Duodenal mucosa (tissue), 2 donors: ENCODE results near the gene TPPP3.

Experiments
- H3K27ac ChIP-seq: one replicate; pipeline ENCODE4 v1.7.0; 2013; ENCODE audit warnings: low read depth, low read length
- H3K27me3 ChIP-seq, 2 donors: one replicate each; pipeline ENCODE4 v1.7.0; 2013; ENCODE audit warnings: low read length in 2 of 2, control low read depth in 1 of 2; ENCODE audit not compliant: insufficient read depth in 2 of 2, control insufficient read depth in 1 of 2
- H3K36me3 ChIP-seq, 2 donors: one replicate each; pipeline ENCODE4 v1.7.0; 2013; ENCODE audit warnings: low read length in 2 of 2, control low read depth in 1 of 2; ENCODE audit not compliant: insufficient read depth in 2 of 2, control insufficient read depth in 1 of 2
- H3K4me1 ChIP-seq, 2 donors: one replicate each; pipeline ENCODE4 v1.7.0; 2013; ENCODE audit warnings: low read length in 2 of 2, control low read depth in 1 of 2; ENCODE audit not compliant: insufficient read depth in 2 of 2, control insufficient read depth in 1 of 2
- H3K4me3 ChIP-seq, 2 donors: one replicate each; pipeline ENCODE4 v1.7.0; 2013; ENCODE audit warnings: low read length in 2 of 2, low read depth in 1 of 2
- H3K9ac ChIP-seq, 2 donors: one replicate each; pipeline ENCODE4 v1.7.0; 2013; ENCODE audit warnings: low read length in 2 of 2, low read depth in 1 of 2
- H3K9me3 ChIP-seq, 2 donors: one replicate each; pipeline ENCODE4 v1.7.0; 2013; ENCODE audit warnings: low read length in 2 of 2, control low read depth in 1 of 2; ENCODE audit not compliant: control insufficient read depth in 1 of 2

TPPP3 gene

DNA sequence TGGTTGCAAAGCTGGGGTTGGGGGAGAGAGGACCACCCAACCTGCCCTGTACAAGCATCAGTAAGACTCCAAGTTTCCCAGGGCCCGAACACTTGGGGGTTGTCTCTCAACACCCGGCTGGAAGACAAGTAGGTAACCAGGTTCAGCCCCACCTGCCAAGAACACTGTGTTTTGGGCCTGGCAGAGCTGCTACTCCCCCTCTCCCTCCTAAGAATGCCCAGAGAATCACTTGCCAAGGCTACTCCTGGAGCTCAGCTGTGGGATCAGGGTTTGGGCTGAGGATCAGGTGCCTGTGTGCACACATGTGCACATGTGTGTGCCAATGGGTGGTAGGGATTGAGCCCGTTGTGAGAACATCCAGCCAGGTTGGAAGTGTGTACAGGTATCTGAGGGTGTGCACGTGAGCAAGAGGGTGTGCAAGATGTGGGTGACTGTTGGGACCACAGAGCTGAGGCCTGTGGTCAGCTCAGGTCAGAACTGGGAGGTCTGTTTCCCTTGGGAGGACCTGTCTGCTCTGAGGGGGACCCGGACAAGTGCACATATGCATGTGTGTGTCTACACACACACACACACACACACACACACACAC is 39.9 kb upstream of the TPPP3 start:
- Histone ChIP-seq H3K4me1 (peaks cover 24 to 37% of the 10 kb centered on the region in 2 donors), H3K27me3 (no peaks in the 10 kb centered on the region), H3K4me3 (peak overlapping the region; percentile 77 to 82), H3K27ac (peak overlapping the region; percentile 15), H3K9me3 (no peaks in the 10 kb centered on the region), H3K36me3 (peaks cover 16 to 27% of the 10 kb centered on the region in 2 donors), H3K9ac (peak overlapping the region; percentile 79 to 93)

DNA sequence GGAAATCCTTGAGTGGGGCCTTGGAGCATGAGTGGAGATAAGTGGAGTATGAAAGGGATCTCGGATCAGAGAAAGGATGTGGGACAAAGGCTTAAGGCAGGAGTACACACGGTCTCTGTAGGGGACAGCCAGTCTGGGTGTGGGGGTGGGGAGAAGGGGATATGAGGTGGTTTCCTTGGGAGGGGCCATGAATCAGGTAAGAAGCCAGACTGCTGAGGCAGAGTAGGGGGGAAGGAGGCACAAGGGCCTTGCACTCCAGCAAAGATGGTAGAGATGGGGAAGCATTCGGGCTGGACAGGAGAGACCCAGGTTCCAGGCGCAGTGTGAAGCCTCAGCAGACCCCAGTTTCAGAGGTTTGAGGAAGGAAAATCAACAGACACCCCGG is 39.2 kb upstream of the TPPP3 start:
- peak overlapping the region; percentile 77 to 82 for H3K4me3 ChIP-seq
- no peaks in the 10 kb centered on the region for H3K27me3 ChIP-seq
- peak overlapping the region; percentile 82 for H3K27ac ChIP-seq
- H3K9ac ChIP-seq = peak overlapping the region; percentile 79 to 93
- peaks cover 30 to 38% of the 10 kb centered on the region in 2 donors for H3K4me1 ChIP-seq
- peaks cover 9 to 20% of the 10 kb centered on the region in 2 donors for H3K36me3 ChIP-seq
- no peaks in the 10 kb centered on the region for H3K9me3 ChIP-seq

GRCh38 chr16:67431775-67432505 is 38.6 kb upstream of the TPPP3 start:
- Histone ChIP-seq H3K27ac (peak overlapping the region; percentile 82), H3K9me3 (no peaks in the 10 kb centered on the region), H3K9ac (peak overlapping the region; percentile 93 to 94), H3K4me3 (peak overlapping the region; percentile 77 to 82), H3K36me3 (peaks cover 9 to 14% of the 10 kb centered on the region in 2 donors), H3K4me1 (peaks cover 30 to 38% of the 10 kb centered on the region in 2 donors), H3K27me3 (no peaks in the 10 kb centered on the region)

GRCh38 chr16:67430977-67431774 is 37.9 kb upstream of the TPPP3 start, which contains the start of gene HSD11B2:
Gene HSD11B2 (plus strand): TSS chr16:67431121. CDS start chr16:67431249, 128 bp downstream.
- Histone ChIP-seq H3K9ac (peak within 1 kb of the TSS; percentile 94 to 98), H3K27me3 (no peaks in the 10 kb centered on the region), H3K4me1 (peaks cover 30 to 38% of the 10 kb centered on the region in 2 donors), H3K36me3 (peaks cover 6 to 8% of the 10 kb centered on the region in 2 donors), H3K4me3 (peak within 1 kb of the TSS; percentile 77 to 82), H3K27ac (peak within 1 kb of the TSS; percentile 97), H3K9me3 (no peaks in the 10 kb centered on the region)

DNA sequence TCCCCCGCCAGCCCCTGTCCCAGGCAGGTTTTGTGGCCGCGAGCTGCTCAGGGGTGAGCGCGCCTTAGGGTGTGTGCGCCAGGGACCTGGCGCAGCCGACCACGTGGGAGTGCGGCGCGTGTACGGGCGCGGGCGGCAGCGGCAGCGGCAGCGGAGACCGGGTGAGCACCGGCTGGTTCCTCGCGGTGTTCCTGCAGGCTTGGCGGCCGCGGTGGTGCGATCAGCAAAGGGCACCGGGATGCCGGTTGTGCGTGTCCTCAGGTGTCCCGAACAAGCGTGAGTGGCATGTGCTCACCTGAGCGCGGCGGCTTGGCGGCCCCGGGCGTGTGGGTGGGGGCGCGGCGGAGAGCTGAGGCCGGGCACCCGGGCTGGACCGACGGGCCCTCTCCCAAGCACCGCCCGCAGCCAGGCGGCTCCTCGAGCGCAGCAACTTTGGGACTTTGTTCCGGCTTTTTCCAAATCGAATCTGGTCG is 37.2 kb upstream of the TPPP3 start:
- Histone ChIP-seq H3K9me3 (no peaks in the 10 kb centered on the region), H3K27me3 (peaks cover 0 to 3% of the 10 kb centered on the region in 2 donors), H3K4me1 (peaks cover 30 to 35% of the 10 kb centered on the region in 2 donors), H3K27ac (peak overlapping the region; percentile 97), H3K9ac (peak overlapping the region; percentile 94 to 98), H3K4me3 (peak overlapping the region; percentile 75), H3K36me3 (peaks cover 0 to 4% of the 10 kb centered on the region in 2 donors)

DNA sequence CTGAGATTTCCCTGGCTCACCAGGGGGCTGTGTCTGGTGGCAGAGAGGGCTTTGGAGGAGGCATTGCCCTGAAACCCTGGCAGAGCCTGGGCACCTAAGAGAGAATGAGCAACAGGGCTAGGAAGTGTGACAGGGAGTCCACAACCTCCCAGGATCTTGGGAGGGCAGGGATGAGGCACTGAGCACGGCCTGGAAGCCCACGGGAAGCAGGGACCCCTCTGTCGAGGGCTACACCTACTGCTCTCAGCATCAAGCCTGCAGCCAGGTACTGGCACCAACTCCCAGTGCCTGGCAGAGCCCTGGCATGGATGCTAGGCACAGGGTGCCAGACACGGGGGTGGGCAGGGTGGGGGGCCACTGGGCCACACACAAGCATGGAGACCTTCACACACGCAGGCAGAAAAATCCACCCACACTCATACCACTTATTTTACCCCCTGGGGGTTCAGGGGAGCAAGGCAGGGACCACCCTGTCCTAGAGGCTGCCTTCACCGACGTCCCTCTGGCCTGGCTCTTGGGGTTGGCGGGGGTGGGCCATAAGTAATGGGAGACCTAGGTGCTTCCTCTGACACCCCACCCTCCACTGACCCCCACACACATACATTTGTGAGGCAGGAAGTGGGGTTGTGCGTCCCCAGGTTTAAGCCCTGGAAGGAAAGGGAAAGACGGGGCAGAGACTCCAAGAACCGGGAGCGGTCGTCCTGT is 36.7 kb upstream of the TPPP3 start:
- no peaks in the 10 kb centered on the region for H3K9me3 ChIP-seq
- no peaks in the 10 kb centered on the region for H3K36me3 ChIP-seq
- peak overlapping the region; percentile 75 for H3K4me3 ChIP-seq
- H3K27me3 ChIP-seq = peaks cover 0 to 9% of the 10 kb centered on the region in 2 donors
- H3K27ac ChIP-seq = peak overlapping the region; percentile 97
- H3K9ac ChIP-seq = peak overlapping the region; percentile 94 to 98
- peaks cover 30% of the 10 kb centered on the region in 2 donors for H3K4me1 ChIP-seq

DNA sequence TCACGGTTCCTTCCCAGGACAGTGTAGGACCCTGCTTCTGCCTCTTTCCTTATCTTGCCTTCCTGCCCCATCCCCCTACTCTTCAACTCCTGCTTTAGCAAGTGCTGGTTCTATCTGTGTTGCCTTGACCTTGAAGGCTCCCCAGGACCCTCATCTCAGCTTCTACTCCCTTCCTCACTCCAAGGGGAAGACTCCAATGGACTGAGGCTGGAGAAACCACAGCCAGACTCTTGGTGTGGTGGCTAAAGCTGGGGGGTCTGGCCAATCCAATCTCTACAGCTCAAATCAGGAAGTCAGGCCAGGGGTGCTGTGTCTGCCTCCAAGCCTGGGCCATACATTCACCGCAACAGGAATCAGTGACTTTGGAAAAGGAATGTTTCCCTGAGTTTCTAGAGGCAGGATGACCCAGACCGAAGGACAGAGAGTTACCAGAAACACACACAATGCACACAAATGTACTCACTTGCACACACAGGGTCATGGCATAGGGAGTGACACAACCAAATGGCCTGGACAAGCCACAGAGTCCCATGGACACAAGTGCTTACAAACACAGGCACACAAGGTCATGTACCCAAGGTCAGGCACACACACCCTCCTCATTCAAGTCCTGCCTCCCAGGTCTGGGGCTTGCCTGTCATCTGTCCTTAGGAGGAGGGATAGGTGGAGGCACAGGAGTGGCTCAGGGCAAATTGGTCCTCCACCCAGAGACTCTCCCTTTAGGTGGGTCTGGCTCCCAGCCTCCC is 35.9 kb upstream of the TPPP3 start:
- Histone ChIP-seq H3K4me1 (peaks cover 30% of the 10 kb centered on the region in 2 donors), H3K4me3 (peak overlapping the region; percentile 75), H3K27me3 (peaks cover 7 to 14% of the 10 kb centered on the region in 2 donors), H3K27ac (peak overlapping the region; percentile 97), H3K36me3 (no peaks in the 10 kb centered on the region), H3K9ac (peak overlapping the region; percentile 94 to 98), H3K9me3 (no peaks in the 10 kb centered on the region)

- H3K27me3 ChIP-seq = peaks cover 8 to 14% of the 10 kb centered on the region in 2 donors
- H3K4me1 ChIP-seq = peaks cover 26 to 30% of the 10 kb centered on the region in 2 donors
- H3K36me3 ChIP-seq = no peaks in the 10 kb centered on the region
- peak overlapping the region; percentile 97 for H3K27ac ChIP-seq
- H3K9ac ChIP-seq = peak overlapping the region; percentile 56 to 98
- H3K4me3 ChIP-seq = no peak overlapping the region
- no peaks in the 10 kb centered on the region for H3K9me3 ChIP-seq
Observed at GRCh38 chr16:67428146-67428731, 34.9 kb upstream of the TPPP3 start.

DNA sequence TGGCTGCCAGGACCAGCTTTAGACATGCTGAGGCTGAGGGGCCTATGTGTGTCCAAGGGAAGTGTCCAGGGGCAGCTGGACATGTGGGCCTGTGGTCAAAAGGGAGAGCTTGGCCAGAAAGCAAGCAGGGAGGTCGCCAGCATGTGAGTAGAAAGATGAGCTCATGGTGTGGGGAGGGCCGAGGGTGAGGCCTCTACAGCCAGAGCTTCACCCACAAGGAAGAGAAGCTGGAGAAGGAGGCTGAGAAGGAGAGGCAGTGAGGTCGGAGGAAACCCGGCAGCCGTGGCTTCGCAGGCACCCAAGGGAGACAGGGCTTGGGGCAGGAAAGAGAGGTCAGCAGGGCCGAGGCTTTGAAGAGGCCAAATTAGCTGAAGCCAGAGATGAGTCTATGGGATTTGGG is 33.7 kb upstream of the TPPP3 start:
- peaks cover 19 to 27% of the 10 kb centered on the region in 2 donors for H3K4me1 ChIP-seq
- no peaks in the 10 kb centered on the region for H3K9me3 ChIP-seq
- H3K27ac ChIP-seq = no peak overlapping the region
- H3K9ac ChIP-seq = no peak overlapping the region
- H3K4me3 ChIP-seq = no peak overlapping the region
- H3K27me3 ChIP-seq = peaks cover 8 to 14% of the 10 kb centered on the region in 2 donors
- no peaks in the 10 kb centered on the region for H3K36me3 ChIP-seq
